C4-2B (cell line): ENCODE measurements around the gene INSIG1.

ENCODE experiments used
- ZFX ChIP-seq: fragments of 450-650 bp; IDR thresholded peaks from 2 replicates; pipeline ENCODE4 v1.6.1; 2017
- TF ChIP-seq, protein P1 (sequence below): fragments of 450-650 bp; conservative IDR thresholded peaks from 2 replicates; pipeline ENCODE4 v1.5.1; 2017; ENCODE audit warnings: mild to moderate bottlenecking

DNA sequence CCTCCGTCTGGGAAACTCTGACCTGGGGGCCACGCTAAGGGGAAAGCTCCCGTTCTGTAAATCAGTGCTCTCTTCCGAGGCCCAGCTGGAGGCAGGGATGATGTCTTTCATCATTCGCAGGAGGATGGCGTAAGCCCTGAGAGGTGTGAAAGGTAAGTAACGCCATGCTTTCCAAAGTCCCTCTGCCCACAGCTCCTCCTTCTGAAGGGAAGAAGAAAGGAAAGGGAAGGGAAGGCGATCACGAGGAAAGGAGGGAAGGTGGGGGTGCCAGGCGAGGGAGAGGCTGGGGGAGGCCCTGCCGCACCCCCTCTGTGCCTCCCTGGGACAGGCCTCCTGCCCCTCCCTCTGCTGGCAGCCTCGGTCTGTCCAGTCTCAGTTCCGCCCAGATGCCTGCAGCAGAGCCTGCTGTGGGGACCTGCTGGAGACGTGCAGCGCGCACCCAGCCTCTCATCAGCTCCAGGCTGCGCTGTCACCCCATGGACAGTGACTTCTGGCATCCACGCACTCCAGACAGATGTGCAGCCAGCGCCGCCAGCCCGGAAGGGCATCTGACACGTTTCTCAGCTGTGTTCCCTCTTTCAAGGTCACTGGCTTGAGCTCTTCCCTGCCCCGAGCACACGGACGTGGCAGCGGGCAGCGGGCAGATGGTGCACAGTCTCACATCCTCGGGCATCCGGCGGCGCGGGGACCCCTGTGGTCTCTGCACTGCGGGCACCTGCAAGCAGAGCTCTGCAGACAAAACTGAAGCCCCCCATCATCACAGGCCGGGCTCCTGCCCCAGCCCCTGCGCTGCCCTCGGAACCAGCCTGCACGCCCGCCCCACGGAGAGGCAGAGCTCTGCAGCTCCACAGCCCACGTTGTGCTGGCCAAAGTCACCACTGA is 60.6 kb downstream of the INSIG1 start:
- TF ChIP-seq, protein P1, sequence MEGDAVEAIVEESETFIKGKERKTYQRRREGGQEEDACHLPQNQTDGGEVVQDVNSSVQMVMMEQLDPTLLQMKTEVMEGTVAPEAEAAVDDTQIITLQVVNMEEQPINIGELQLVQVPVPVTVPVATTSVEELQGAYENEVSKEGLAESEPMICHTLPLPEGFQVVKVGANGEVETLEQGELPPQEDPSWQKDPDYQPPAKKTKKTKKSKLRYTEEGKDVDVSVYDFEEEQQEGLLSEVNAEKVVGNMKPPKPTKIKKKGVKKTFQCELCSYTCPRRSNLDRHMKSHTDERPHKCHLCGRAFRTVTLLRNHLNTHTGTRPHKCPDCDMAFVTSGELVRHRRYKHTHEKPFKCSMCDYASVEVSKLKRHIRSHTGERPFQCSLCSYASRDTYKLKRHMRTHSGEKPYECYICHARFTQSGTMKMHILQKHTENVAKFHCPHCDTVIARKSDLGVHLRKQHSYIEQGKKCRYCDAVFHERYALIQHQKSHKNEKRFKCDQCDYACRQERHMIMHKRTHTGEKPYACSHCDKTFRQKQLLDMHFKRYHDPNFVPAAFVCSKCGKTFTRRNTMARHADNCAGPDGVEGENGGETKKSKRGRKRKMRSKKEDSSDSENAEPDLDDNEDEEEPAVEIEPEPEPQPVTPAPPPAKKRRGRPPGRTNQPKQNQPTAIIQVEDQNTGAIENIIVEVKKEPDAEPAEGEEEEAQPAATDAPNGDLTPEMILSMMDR: no peak
- no peak for TF ChIP-seq ZFX
